SU-DHL-6 (cell line): ENCODE data around the gene ACACB.

Source experiments
- EZH2phosphoT487 ChIP-seq: fragments of 200-600 bp; sonication (generic), shearing (Covaris generic); conservative IDR thresholded peaks from 2 replicates; pipeline ENCODE4 v1.6.1; 2018; ENCODE audit warnings: mild to moderate bottlenecking, antibody characterized with exemption, low read length, moderate library complexity, mixed read lengths
- TF ChIP-seq, protein P1 (sequence below): fragments of 200-600 bp; sonication (generic); IDR thresholded peaks from one replicate; pipeline ENCODE4 v1.5.1; 2017; ENCODE audit warnings: antibody characterized with exemption, mild to moderate bottlenecking, low read length, moderate library complexity; ENCODE audit not compliant: insufficient read depth, poor library complexity, severe bottlenecking

DNA sequence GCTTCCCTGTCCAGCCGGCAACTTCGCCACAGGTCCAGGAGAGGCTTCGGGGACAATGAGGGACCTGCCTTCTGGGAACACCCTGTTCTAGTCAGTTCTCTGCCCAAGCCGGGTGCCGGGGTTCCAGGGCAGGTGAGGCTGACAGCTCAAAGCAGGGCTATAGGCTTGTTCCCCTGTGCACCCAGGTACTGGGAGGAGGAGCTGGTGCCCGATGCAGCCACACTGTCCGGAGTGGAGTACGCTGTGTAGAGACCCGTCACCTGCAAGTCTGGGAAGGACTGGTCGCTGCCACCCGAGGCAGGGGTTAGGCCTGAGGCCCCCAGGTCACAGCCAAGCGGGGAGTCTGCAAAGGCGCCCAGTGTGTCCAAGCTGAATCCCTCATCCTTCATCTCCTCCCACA is 163.1 kb downstream of the ACACB start:
- TF ChIP-seq EZH2phosphoT487: no peak
- TF ChIP-seq, protein P1, sequence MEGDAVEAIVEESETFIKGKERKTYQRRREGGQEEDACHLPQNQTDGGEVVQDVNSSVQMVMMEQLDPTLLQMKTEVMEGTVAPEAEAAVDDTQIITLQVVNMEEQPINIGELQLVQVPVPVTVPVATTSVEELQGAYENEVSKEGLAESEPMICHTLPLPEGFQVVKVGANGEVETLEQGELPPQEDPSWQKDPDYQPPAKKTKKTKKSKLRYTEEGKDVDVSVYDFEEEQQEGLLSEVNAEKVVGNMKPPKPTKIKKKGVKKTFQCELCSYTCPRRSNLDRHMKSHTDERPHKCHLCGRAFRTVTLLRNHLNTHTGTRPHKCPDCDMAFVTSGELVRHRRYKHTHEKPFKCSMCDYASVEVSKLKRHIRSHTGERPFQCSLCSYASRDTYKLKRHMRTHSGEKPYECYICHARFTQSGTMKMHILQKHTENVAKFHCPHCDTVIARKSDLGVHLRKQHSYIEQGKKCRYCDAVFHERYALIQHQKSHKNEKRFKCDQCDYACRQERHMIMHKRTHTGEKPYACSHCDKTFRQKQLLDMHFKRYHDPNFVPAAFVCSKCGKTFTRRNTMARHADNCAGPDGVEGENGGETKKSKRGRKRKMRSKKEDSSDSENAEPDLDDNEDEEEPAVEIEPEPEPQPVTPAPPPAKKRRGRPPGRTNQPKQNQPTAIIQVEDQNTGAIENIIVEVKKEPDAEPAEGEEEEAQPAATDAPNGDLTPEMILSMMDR: no peak
